ENCODE measurements around the gene KAZN. TPM values are rescaled to one million over a fixed set of nuclear protein-coding genes. Genes with fewer than 3 reads are reported as not detected.

KAZN gene
- polyA plus RNA-seq, 1 donor from 2014 or later, result 20.6 TPM

GRCh38 chr1:14583788-14584187, 14.7 kb upstream of the KAZN start:
- no peaks in the 10 kb centered on the region for H3K79me2 ChIP-seq (replicated peaks; ENCODE audit: insufficient read depth, low read length)
- no peaks in the 10 kb centered on the region for H4K20me1 ChIP-seq (ENCODE audit: insufficient read depth)
- no peaks in the 10 kb centered on the region for H3K9me2 ChIP-seq (ENCODE audit: insufficient read depth, low read length)
- TF ChIP-seq TAF1 (IDR thresholded peaks at IDR 0.05; ENCODE audit: low read depth) (no peak), EP300 (conservative IDR thresholded peaks at IDR 0.05; ENCODE audit: poor library complexity, severe bottlenecking) (no peak), REST (IDR thresholded peaks at IDR 0.05; ENCODE audit: borderline replicate concordance) (no peak), POLR2AphosphoS5 (IDR thresholded peaks at IDR 0.05) (no peak), RAD21 (conservative IDR thresholded peaks at IDR 0.05) (no peak), SMC3 (conservative IDR thresholded peaks at IDR 0.05; ENCODE audit: poor library complexity) (no peak), EZH2 (IDR thresholded peaks at IDR 0.05; ENCODE audit: borderline replicate concordance, insufficient read depth, low read length, poor library complexity, severe bottlenecking) (no peak), MXI1 (conservative IDR thresholded peaks at IDR 0.05; ENCODE audit: poor library complexity, severe bottlenecking) (no peak), CTCF (IDR thresholded peaks at IDR 0.05; ENCODE audit: poor library complexity, severe bottlenecking) (no peak)
- no peaks in the 10 kb centered on the region for H3K9me3 ChIP-seq (ENCODE audit: low read length)
- H3F3A ChIP-seq (ENCODE audit: insufficient read depth, low read length, poor library complexity, severe bottlenecking), result no peaks in the 10 kb centered on the region
- no peak overlapping the region for H3K9ac ChIP-seq (ENCODE audit: low read length)
- no peaks in the 10 kb centered on the region for H3K27me3 ChIP-seq (ENCODE audit: insufficient read depth, low read depth, low read length)
- H2AFZ ChIP-seq (ENCODE audit: low read depth, low read length), result no peak overlapping the region
- H3K36me3 ChIP-seq (ENCODE audit: insufficient read depth, low read length), result no peaks in the 10 kb centered on the region
- no peak overlapping the region for H3K4me3 ChIP-seq (ENCODE audit: low read length)
- no peak overlapping the region for H3K27ac ChIP-seq (ENCODE audit: low read length)
- H3K4me2 ChIP-seq (ENCODE audit: low read length), result no peak overlapping the region

- Histone ChIP-seq H3K9me2 (ENCODE audit: insufficient read depth, low read length) (no peaks in the 10 kb centered on the region), H3K79me2 (replicated peaks; ENCODE audit: insufficient read depth, low read length) (no peaks in the 10 kb centered on the region), H3K4me3 (ENCODE audit: low read length) (no peak overlapping the region), H3F3A (ENCODE audit: insufficient read depth, low read length, poor library complexity, severe bottlenecking) (no peaks in the 10 kb centered on the region), H3K9me3 (ENCODE audit: low read length) (no peaks in the 10 kb centered on the region), H2AFZ (ENCODE audit: low read depth, low read length) (no peak overlapping the region), H3K36me3 (ENCODE audit: insufficient read depth, low read length) (no peaks in the 10 kb centered on the region), H3K9ac (ENCODE audit: low read length) (no peak overlapping the region), H3K27me3 (ENCODE audit: insufficient read depth, low read depth, low read length) (no peaks in the 10 kb centered on the region), H3K27ac (ENCODE audit: low read length) (no peak overlapping the region), H4K20me1 (ENCODE audit: insufficient read depth) (no peaks in the 10 kb centered on the region), H3K4me2 (ENCODE audit: low read length) (no peak overlapping the region)
- TF ChIP-seq REST (IDR thresholded peaks at IDR 0.05; ENCODE audit: borderline replicate concordance) (no peak), EP300 (conservative IDR thresholded peaks at IDR 0.05; ENCODE audit: poor library complexity, severe bottlenecking) (no peak), POLR2AphosphoS5 (IDR thresholded peaks at IDR 0.05) (no peak), EZH2 (IDR thresholded peaks at IDR 0.05; ENCODE audit: borderline replicate concordance, insufficient read depth, low read length, poor library complexity, severe bottlenecking) (no peak), TAF1 (IDR thresholded peaks at IDR 0.05; ENCODE audit: low read depth) (no peak), CTCF (IDR thresholded peaks at IDR 0.05; ENCODE audit: poor library complexity, severe bottlenecking) (no peak), SMC3 (conservative IDR thresholded peaks at IDR 0.05; ENCODE audit: poor library complexity) (no peak), RAD21 (conservative IDR thresholded peaks at IDR 0.05) (no peak), MXI1 (conservative IDR thresholded peaks at IDR 0.05; ENCODE audit: poor library complexity, severe bottlenecking) (no peak)
These were observed 12.8 kb upstream of the KAZN start for GRCh38 chr1:14585728-14586127.
